BJ (cell line): Measurements from ENCODE around the gene SWI5. TPM values are rescaled to one million over a fixed set of nuclear protein-coding genes. Genes with fewer than 3 reads are reported as not detected.

Experiments used
- CTCF ChIA-PET: fragments of 350-600 bp; formaldehyde crosslinking; extraction: SDS; loops from one replicate; lab custom pipeline; 2021; ENCODE audit warnings: antibody characterized with exemption, inconsistent platforms; lab: Yijun Ruan, JAX
- POLR2A ChIA-PET: fragments of 300-600 bp; sonication (Branson Sonifier 250); formaldehyde crosslinking; extraction: SDS; loops from one replicate; lab custom pipeline; 2021; ENCODE audit warnings: antibody characterized with exemption; lab: Charles Lee
- DNase-seq: peaks from one replicate; pipeline ENCODE4 v3.0.0-alpha.2; 2011; ENCODE audit warnings: low read depth
- H3K27me3 ChIP-seq: 2 replicates; pipeline ENCODE4 v1.6.0; 2011; ENCODE audit warnings: low read length; ENCODE audit not compliant: control insufficient read depth, insufficient read depth
- H3K36me3 ChIP-seq: 2 replicates; pipeline ENCODE4 v1.5.1; 2011; ENCODE audit warnings: low read length; ENCODE audit not compliant: control insufficient read depth, insufficient read depth
- H3K4me3 ChIP-seq: 2 replicates; pipeline ENCODE4 v1.5.1; 2011; ENCODE audit warnings: low read depth, mild to moderate bottlenecking, control low read depth, low read length
- polyA plus RNA-seq: library from polyadenylated mRNA; depleted of rRNA; stranded (reverse); fragments of >200 nt; gene quantifications from 2 replicates; pipeline ENCODE4 v1.2.3, GENCODE V29; 2011
- TF ChIP-seq, protein P1 (sequence below): IDR thresholded peaks from 2 replicates; pipeline ENCODE4 v1.5.1; 2011; ENCODE audit warnings: low read depth, mild to moderate bottlenecking, control low read depth, inconsistent platforms, low read length, moderate library complexity; ENCODE audit not compliant: insufficient read depth

The SWI5 gene
- polyA plus RNA-seq, 1 experiment: 77.4 TPM

DNA sequence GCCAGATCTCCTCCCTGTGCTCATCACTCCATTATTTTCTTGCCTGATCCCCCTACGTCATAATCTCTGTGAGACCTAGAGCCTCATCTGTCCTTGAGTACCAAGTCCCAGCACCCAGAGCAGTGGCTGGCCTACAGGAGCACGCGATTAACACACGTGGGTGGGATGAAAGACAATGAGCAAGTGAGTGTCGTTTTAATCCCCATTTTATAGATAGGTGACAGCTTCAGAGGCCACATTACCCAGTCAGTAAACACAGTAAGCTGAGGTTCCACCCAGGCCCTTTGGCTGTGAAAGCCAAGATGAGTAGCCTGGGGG lies 28.9 kb downstream of the SWI5 start:
- ChIA-PET CTCF (interaction anchor here (2.9 to 8.5 kb wide), 2 partner anchors 9 to 36 kb away, joined by 14 to 50 read pairs; no protein-coding TSS in a partner anchor), POLR2A (no interaction called here)
- Histone ChIP-seq H3K36me3 (peaks cover 8% of the 10 kb centered on the region), H3K27me3 (no peaks in the 10 kb centered on the region), H3K4me3 (no peak overlapping the region)
- no peak for DNase-seq
- TF ChIP-seq, protein P1, sequence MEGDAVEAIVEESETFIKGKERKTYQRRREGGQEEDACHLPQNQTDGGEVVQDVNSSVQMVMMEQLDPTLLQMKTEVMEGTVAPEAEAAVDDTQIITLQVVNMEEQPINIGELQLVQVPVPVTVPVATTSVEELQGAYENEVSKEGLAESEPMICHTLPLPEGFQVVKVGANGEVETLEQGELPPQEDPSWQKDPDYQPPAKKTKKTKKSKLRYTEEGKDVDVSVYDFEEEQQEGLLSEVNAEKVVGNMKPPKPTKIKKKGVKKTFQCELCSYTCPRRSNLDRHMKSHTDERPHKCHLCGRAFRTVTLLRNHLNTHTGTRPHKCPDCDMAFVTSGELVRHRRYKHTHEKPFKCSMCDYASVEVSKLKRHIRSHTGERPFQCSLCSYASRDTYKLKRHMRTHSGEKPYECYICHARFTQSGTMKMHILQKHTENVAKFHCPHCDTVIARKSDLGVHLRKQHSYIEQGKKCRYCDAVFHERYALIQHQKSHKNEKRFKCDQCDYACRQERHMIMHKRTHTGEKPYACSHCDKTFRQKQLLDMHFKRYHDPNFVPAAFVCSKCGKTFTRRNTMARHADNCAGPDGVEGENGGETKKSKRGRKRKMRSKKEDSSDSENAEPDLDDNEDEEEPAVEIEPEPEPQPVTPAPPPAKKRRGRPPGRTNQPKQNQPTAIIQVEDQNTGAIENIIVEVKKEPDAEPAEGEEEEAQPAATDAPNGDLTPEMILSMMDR: no peak

DNA sequence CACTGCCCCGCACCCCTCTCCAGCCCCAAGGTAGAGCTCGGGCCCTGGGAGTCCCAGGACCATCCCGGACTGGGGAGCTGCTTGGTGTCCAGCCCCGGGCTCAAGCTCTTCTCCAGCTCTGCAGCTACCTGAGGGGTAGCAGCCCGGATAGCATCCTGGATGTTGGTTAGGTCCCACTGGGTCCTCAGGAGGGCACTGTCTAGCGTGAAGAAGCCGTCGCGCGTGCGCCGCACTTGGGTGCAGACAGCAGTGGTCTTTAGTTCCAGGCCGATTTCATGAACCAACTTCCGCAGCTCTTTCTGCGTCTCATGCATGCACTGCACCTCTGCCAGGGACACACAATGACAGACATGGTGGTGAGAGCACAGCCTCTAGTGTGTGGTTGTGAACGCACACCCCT lies 33.5 kb downstream of the SWI5 start:
- H3K4me3 ChIP-seq: no peak overlapping the region
- no peaks in the 10 kb centered on the region for H3K27me3 ChIP-seq
- ChIA-PET POLR2A (no interaction called here), CTCF (interaction anchor here (1.1 to 8.5 kb wide), 3 partner anchors 10 to 32 kb away, joined by 4 to 50 read pairs (median 6); no protein-coding TSS in a partner anchor)
- no peak for DNase-seq
- peaks cover 21% of the 10 kb centered on the region for H3K36me3 ChIP-seq
- TF ChIP-seq, protein P1: no peak

DNA sequence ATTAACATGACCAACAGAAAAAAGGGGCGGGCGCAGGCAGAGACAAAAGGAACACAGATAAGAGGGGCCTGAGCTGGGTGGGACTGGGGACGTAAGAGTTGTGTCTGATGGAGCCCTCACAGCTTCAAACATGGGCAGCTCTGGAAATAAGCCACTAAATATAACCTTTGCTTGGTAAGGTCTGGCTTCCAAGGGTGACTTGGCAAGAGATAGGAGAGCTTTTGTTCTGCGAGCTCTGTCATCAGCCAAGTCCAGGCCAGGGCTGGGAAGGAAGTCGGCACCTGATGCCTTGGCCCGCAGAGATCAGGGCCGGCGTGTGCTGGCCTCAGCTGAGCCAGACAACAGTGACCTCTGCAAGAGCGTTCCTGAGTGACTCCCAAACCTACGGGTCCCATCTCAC lies 34.4 kb downstream of the SWI5 start:
- no peak overlapping the region for H3K4me3 ChIP-seq
- POLR2A ChIA-PET: interaction anchor here (0.5 kb wide), 1 partner anchor 830 kb away, joined by 5 read pairs; no protein-coding TSS in a partner anchor
- CTCF ChIA-PET: interaction anchor here (1.4 to 8.5 kb wide), 2 partner anchors 9 to 15 kb away, joined by 6 to 50 read pairs; no protein-coding TSS in a partner anchor
- no peaks in the 10 kb centered on the region for H3K27me3 ChIP-seq
- H3K36me3 ChIP-seq: peaks cover 21% of the 10 kb centered on the region
- DNase-seq: no peak
- TF ChIP-seq, protein P1: no peak

GRCh38 chr9:128314697-128315096 lies 38.6 kb downstream of the SWI5 start:
- TF ChIP-seq, protein P1: no peak
- Histone ChIP-seq H3K4me3 (no peak overlapping the region), H3K36me3 (peaks cover 22% of the 10 kb centered on the region), H3K27me3 (no peaks in the 10 kb centered on the region)
- POLR2A ChIA-PET: no interaction called here
- no peak for DNase-seq
- CTCF ChIA-PET: interaction anchor here (1.7 kb wide), 1 partner anchor 48 kb away, joined by 5 read pairs; no protein-coding TSS in a partner anchor

GRCh38 chr9:128316421-128316820 lies 40.3 kb downstream of the SWI5 start:
- ChIA-PET CTCF (interaction anchor here (1.2 kb wide), 1 partner anchor 25 kb away, joined by 3 read pairs; no protein-coding TSS in a partner anchor), POLR2A (no interaction called here)
- Histone ChIP-seq H3K27me3 (no peaks in the 10 kb centered on the region), H3K36me3 (peaks cover 10% of the 10 kb centered on the region), H3K4me3 (no peak overlapping the region)
- TF ChIP-seq, protein P1: no peak
- no peak for DNase-seq
